Measurements from ENCODE around the gene STMN1.

STMN1 gene

DNA sequence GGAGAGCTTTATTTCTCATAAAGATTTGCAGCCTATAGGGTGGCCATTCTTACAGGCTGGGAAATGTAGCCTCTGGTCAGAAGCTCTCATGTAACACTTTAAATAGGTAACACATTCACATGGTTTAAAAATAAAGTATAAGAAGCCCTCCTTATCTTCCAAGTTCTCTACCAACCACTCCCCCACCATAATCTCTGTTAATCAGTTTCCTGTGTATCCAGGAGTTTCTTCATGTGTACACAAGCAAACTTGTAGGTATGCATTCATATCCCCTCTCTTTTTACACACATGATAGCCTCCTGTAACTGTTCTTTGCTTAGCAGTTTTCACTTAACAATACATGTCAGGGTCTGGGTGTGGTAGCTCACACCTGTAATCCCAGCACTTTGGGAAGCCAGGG is 4.9 kb upstream of the STMN1 start:
- H3K9me3 Mint-ChIP-seq = no peaks in the 10 kb centered on the region
- H3K36me3 Mint-ChIP-seq (ENCODE audit: low read depth) = no peaks in the 10 kb centered on the region
- H3K27me3 Mint-ChIP-seq = peaks cover 26% of the 10 kb centered on the region
- intact Hi-C loops (cut with micrococcal nuclease) = no loop called here
- H3K4me3 Mint-ChIP-seq = no peak overlapping the region
- H3K4me1 Mint-ChIP-seq (ENCODE audit: low read depth) = peaks cover 7% of the 10 kb centered on the region
- H3K27ac Mint-ChIP-seq = no peak overlapping the region

DNA sequence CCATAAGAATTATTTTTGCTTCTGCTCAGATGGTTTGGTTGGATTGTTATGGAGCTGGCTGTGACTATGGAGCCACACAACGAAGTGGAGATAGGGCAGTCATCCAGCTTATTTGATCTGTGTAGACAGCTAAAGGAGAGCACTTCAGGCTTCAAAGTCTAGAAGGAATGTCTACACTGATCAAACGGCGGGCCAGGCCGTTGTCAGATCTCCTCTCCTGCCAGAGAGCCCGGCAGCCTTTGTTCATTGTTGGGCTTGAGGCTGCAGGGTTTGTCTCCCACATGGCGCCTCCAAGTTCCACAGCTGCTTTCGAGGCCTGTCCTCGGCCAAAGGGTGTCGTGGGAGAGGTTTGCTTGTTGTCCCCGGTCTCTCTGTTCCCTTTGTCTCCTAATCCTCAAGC is 2.8 kb upstream of the STMN1 start:
- Mint-ChIP-seq H3K4me3 (no peak overlapping the region), H3K36me3 (ENCODE audit: low read depth) (no peaks in the 10 kb centered on the region), H3K27me3 (peaks cover 29% of the 10 kb centered on the region), H3K27ac (no peak overlapping the region), H3K9me3 (no peaks in the 10 kb centered on the region), H3K4me1 (ENCODE audit: low read depth) (peaks cover 17% of the 10 kb centered on the region)
- intact Hi-C loops (cut with micrococcal nuclease) = no loop called here

- no peak overlapping the region for H3K27ac Mint-ChIP-seq
- intact Hi-C loops (cut with micrococcal nuclease) = no loop called here
- peaks cover 17% of the 10 kb centered on the region for H3K4me1 Mint-ChIP-seq (ENCODE audit: low read depth)
- H3K36me3 Mint-ChIP-seq (ENCODE audit: low read depth) = no peaks in the 10 kb centered on the region
- H3K4me3 Mint-ChIP-seq = no peak overlapping the region
- no peaks in the 10 kb centered on the region for H3K9me3 Mint-ChIP-seq
- H3K27me3 Mint-ChIP-seq = peaks cover 29% of the 10 kb centered on the region
Measured at GRCh38 chr1:25908161-25908560, 1.9 kb upstream of the STMN1 start.

DNA sequence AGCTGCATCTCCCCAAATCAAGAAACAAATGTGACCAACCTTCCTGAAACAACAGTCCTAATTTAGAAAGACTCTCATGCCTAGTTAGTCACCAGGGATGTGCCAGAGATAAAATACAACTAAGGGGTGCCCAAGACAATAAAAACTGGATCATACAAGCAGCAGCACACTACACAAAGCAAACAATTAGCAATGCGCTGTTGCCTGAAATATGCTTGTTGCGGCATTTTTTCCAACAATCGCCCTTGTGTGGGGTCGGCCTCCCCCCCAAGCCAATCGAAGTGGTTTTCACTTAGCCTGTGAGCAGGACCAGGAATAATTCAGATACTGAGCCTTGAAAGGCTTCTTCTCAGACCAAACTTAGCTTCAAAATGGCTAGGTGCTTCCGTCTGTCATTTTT is 1.4 kb upstream of the STMN1 start:
- Mint-ChIP-seq H3K27ac (no peak overlapping the region), H3K27me3 (peaks cover 27% of the 10 kb centered on the region), H3K4me3 (no peak overlapping the region), H3K36me3 (ENCODE audit: low read depth) (no peaks in the 10 kb centered on the region), H3K9me3 (no peaks in the 10 kb centered on the region), H3K4me1 (ENCODE audit: low read depth) (peaks cover 17% of the 10 kb centered on the region)
- intact Hi-C loops (cut with micrococcal nuclease) = no loop called here

DNA sequence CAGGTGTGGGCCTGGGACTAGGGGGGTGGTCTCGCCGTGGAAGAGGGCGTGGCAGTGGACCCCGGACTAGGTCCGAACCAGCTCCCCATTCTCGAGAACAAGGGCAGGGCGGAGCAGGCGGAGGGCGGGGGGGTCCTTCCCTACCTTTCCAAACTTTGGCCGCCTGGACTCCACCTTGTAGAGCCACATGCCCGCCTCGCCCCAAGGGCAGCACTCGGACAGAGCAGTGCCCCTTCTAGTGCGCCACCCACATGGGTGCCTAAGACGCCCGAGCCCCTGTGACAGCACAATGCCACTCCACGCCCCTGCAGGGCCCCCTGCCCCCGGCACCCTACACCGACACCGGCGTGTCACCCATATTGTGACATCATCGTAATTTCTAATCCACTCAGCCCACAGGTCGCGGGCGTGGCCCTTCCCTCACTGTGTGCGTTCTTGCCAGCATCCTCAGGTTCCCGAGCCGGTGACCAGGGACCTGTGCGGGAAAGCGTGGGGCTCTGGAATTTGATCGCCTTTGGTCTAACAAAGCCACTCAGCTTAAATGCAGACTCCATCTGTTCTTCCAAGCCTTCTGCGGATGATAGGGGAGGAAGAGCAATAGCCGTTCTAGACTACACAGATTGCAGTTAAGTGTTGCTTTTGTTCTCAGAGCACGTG is 553 bp upstream of the STMN1 start:
- Mint-ChIP-seq H3K27ac (no peak overlapping the region), H3K4me3 (peak overlapping the region; percentile 80), H3K9me3 (no peaks in the 10 kb centered on the region), H3K27me3 (peaks cover 27% of the 10 kb centered on the region), H3K36me3 (ENCODE audit: low read depth) (no peaks in the 10 kb centered on the region), H3K4me1 (ENCODE audit: low read depth) (peaks cover 17% of the 10 kb centered on the region)
- intact Hi-C loops (cut with micrococcal nuclease) = no loop called here

GRCh38 chr1:25904943-25905679 is 1.1 kb downstream of the STMN1 start:
- Mint-ChIP-seq H3K9me3 (no peaks in the 10 kb centered on the region), H3K36me3 (ENCODE audit: low read depth) (peaks cover 6% of the 10 kb centered on the region), H3K27ac (peak overlapping the region; percentile 76), H3K4me1 (ENCODE audit: low read depth) (peaks cover 17% of the 10 kb centered on the region), H3K4me3 (peak overlapping the region; percentile 80), H3K27me3 (peaks cover 27% of the 10 kb centered on the region)
- intact Hi-C loops (cut with micrococcal nuclease) = loop anchor here (1.0 kb wide), 1 partner anchor 93 kb away; the partner anchor contains the start of gene PAFAH2

DNA sequence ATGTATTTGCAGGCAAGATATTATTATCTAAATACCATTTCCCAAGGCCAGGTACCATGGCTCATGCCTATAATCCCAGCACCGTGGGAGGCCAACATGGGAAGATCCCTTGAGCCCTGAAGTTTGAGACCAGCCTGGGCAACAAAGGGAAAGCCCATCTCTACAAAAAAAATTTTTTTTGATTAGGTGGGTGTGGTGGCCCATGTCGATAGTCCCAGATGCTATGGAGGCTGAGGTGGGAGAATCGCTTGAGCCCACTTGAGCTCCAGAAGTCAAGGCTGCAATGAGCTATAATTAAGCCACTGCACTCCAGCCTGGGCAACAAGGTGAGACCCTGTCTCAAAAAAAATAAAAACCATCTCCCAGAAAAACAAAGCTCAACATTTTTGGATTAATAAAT is 2.2 kb downstream of the STMN1 start:
- Mint-ChIP-seq H3K27me3 (peaks cover 22% of the 10 kb centered on the region), H3K4me1 (ENCODE audit: low read depth) (peaks cover 17% of the 10 kb centered on the region), H3K36me3 (ENCODE audit: low read depth) (peaks cover 6% of the 10 kb centered on the region), H3K27ac (no peak overlapping the region), H3K4me3 (no peak overlapping the region), H3K9me3 (no peaks in the 10 kb centered on the region)
- intact Hi-C loops (cut with micrococcal nuclease) = no loop called here

- peaks cover 6% of the 10 kb centered on the region for H3K36me3 Mint-ChIP-seq (ENCODE audit: low read depth)
- H3K4me3 Mint-ChIP-seq = no peak overlapping the region
- peaks cover 24% of the 10 kb centered on the region for H3K4me1 Mint-ChIP-seq (ENCODE audit: low read depth)
- no peaks in the 10 kb centered on the region for H3K9me3 Mint-ChIP-seq
- intact Hi-C loops (cut with micrococcal nuclease) = no loop called here
- H3K27me3 Mint-ChIP-seq = peaks cover 15% of the 10 kb centered on the region
- H3K27ac Mint-ChIP-seq = no peak overlapping the region
Measured at GRCh38 chr1:25902462-25902861, 3.8 kb downstream of the STMN1 start.

DNA sequence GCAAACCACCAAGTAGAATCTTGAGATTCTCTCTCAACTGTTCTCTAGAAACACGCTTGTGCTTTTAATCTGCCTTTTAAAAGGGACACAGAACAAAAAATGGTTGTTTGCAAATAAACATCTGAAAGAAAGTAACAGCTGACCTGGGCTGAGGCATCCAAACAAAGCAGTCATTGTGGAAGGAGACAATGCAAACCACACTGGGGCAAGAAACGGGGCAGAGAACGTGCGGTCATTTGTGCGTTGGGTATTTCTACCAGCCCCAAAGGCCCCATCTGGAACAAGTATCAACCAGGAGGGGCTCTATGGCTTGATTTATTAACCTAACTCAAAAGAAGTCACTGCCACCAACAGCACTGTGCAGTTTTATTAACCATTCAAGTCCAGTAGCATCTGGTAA is 6.0 kb downstream of the STMN1 start:
- intact Hi-C loops (cut with micrococcal nuclease) = no loop called here
- Mint-ChIP-seq H3K36me3 (ENCODE audit: low read depth) (peaks cover 6% of the 10 kb centered on the region), H3K4me3 (no peak overlapping the region), H3K27ac (no peak overlapping the region), H3K9me3 (no peaks in the 10 kb centered on the region), H3K4me1 (ENCODE audit: low read depth) (peaks cover 21% of the 10 kb centered on the region), H3K27me3 (no peaks in the 10 kb centered on the region)

- Mint-ChIP-seq H3K9me3 (no peaks in the 10 kb centered on the region), H3K4me3 (no peak overlapping the region), H3K4me1 (ENCODE audit: low read depth) (peaks cover 21% of the 10 kb centered on the region), H3K36me3 (ENCODE audit: low read depth) (peaks cover 6% of the 10 kb centered on the region), H3K27ac (no peak overlapping the region), H3K27me3 (no peaks in the 10 kb centered on the region)
- intact Hi-C loops (cut with micrococcal nuclease) = no loop called here
Measured at GRCh38 chr1:25899792-25900191, 6.4 kb downstream of the STMN1 start.

DNA sequence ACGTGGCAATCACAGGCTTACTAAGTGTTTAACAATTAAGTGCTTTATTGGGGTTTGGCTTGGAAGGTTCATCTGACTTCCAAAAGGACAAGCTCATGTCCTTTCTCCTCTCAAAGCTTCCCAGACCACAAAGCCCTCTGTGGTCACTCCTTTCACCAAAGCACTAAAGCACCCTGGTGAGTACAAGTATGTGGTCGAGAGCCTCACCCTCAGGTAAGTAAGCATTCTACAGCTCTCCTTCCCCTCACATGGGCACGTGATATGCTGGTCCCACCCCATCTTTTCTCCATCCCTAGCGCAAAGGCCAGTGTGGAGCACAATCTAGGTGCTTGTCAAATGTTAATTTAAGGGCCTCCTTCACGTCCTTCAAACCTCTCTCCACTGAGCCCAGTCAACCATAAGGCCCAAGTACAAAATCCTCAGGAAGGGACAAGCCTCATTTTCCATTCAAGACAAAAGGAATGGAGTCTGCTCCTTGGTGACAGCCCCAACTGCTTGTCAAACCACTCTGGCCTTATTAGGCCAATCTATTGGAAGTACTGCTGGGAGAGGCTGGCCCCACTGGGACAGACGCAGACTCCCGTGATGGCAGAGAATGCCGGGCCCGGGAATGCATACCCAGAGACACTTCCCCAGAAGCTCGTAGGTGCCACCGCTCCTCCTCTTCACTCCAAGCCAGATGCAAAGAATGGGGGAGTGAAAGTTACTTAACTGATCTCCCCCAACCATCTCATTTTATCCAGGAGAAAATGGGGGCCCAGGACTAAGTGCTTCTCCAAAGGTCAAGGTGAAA is 7.8 kb downstream of the STMN1 start:
- intact Hi-C loops (cut with micrococcal nuclease) = no loop called here
- Mint-ChIP-seq H3K9me3 (no peaks in the 10 kb centered on the region), H3K4me1 (ENCODE audit: low read depth) (peaks cover 14% of the 10 kb centered on the region), H3K36me3 (ENCODE audit: low read depth) (peaks cover 6% of the 10 kb centered on the region), H3K27me3 (no peaks in the 10 kb centered on the region), H3K4me3 (no peak overlapping the region), H3K27ac (no peak overlapping the region)

GRCh38 chr1:25897754-25898153 is 8.5 kb downstream of the STMN1 start:
- no peaks in the 10 kb centered on the region for H3K27me3 Mint-ChIP-seq

GRCh38 chr1:25896266-25896665 is 10.0 kb downstream of the STMN1 start:
- Mint-ChIP-seq H3K9me3 (no peaks in the 10 kb centered on the region), H3K4me1 (ENCODE audit: low read depth) (peaks cover 18% of the 10 kb centered on the region), H3K27me3 (no peaks in the 10 kb centered on the region), H3K27ac (no peak overlapping the region), H3K36me3 (ENCODE audit: low read depth) (peaks cover 6% of the 10 kb centered on the region), H3K4me3 (no peak overlapping the region)
- intact Hi-C loops (cut with micrococcal nuclease) = no loop called here

More at GRCh38 chr1:25897754-25898153, 8.5 kb downstream of the STMN1 start:
- H3K27ac Mint-ChIP-seq = no peak overlapping the region
- H3K4me3 Mint-ChIP-seq = no peak overlapping the region
- peaks cover 14% of the 10 kb centered on the region for H3K4me1 Mint-ChIP-seq (ENCODE audit: low read depth)
- intact Hi-C loops (cut with micrococcal nuclease) = no loop called here
- H3K36me3 Mint-ChIP-seq (ENCODE audit: low read depth) = peaks cover 6% of the 10 kb centered on the region
- no peaks in the 10 kb centered on the region for H3K9me3 Mint-ChIP-seq

GRCh38 chr1:25895365-25895990 is 10.7 kb downstream of the STMN1 start:
- H3K36me3 Mint-ChIP-seq (ENCODE audit: low read depth) = no peaks in the 10 kb centered on the region
- no peaks in the 10 kb centered on the region for H3K27me3 Mint-ChIP-seq
- H3K4me3 Mint-ChIP-seq = no peak overlapping the region
- H3K4me1 Mint-ChIP-seq (ENCODE audit: low read depth) = peaks cover 18% of the 10 kb centered on the region
- no peak overlapping the region for H3K27ac Mint-ChIP-seq
- no peaks in the 10 kb centered on the region for H3K9me3 Mint-ChIP-seq
- intact Hi-C loops (cut with micrococcal nuclease) = loop anchor here (1.0 kb wide), 1 partner anchor 103 kb away; the partner anchor contains the start of gene PAFAH2
